Osteoblast (primary cell): Measurements from ENCODE around the gene PRXL2B. TPM values are rescaled to one million over a fixed set of nuclear protein-coding genes. Genes with fewer than 3 reads are reported as not detected.

Experiments used
- DNase-seq: peaks from one replicate; pipeline ENCODE4 v3.0.0; 2011; ENCODE audit warnings: low spot score, mixed read lengths; ENCODE audit not compliant: insufficient read length; ENCODE audit errors: missing footprints
- H2AFZ ChIP-seq: 2 replicates; pipeline ENCODE4 v1.6.0; 2011; ENCODE audit warnings: mild to moderate bottlenecking, low read length
- H3K27ac ChIP-seq: 2 replicates; pipeline ENCODE4 v1.5.1; 2011; ENCODE audit warnings: mild to moderate bottlenecking, low read depth, low read length, moderate library complexity
- H3K27me3 ChIP-seq: 2 replicates; pipeline ENCODE4 v1.6.0; 2012; ENCODE audit warnings: mild to moderate bottlenecking, control low read depth, inconsistent platforms, low read length, moderate library complexity; ENCODE audit not compliant: insufficient read depth
- H3K36me3 ChIP-seq: 2 replicates; pipeline ENCODE4 v1.5.1; 2011; ENCODE audit warnings: mild to moderate bottlenecking, low read length, control low read depth, moderate library complexity; ENCODE audit not compliant: insufficient read depth
- H3K4me1 ChIP-seq: 2 replicates; pipeline ENCODE4 v1.5.1; 2011; ENCODE audit warnings: mild to moderate bottlenecking, low read length, control low read depth, moderate library complexity; ENCODE audit not compliant: insufficient read depth
- H3K4me2 ChIP-seq: 2 replicates; pipeline ENCODE4 v1.6.0; 2011; ENCODE audit warnings: mild to moderate bottlenecking, low read length; ENCODE audit not compliant: insufficient read depth
- H3K4me3 ChIP-seq: fragments of 200-600 bp; sonication (generic); 3 replicates; pipeline ENCODE4 v1.5.1; 2012; ENCODE audit warnings: mild to moderate bottlenecking, low read length, inconsistent platforms; ENCODE audit not compliant: insufficient read depth
- H3K79me2 ChIP-seq: 2 replicates; pipeline ENCODE4 v1.6.0; 2012; ENCODE audit warnings: mild to moderate bottlenecking, low read length, control low read depth, inconsistent platforms; ENCODE audit not compliant: insufficient read depth
- H3K9me3 ChIP-seq: 2 replicates; pipeline ENCODE4 v1.5.1; 2011; ENCODE audit warnings: low read depth, low read length, control low read depth
- H4K20me1 ChIP-seq: 2 replicates; pipeline ENCODE4 v1.6.0; 2012; ENCODE audit warnings: mild to moderate bottlenecking, low read length, control low read depth; ENCODE audit not compliant: insufficient read depth
- total RNA-seq: library from RNA; depleted of rRNA; stranded (reverse); fragments of >200 nt; gene quantifications from 2 replicates; pipeline ENCODE4 v1.2.3, GENCODE V29; 2012
- TF ChIP-seq, protein P1 (sequence below): IDR thresholded peaks from 2 replicates; pipeline ENCODE4 v1.5.1; 2011; ENCODE audit warnings: mild to moderate bottlenecking, low read depth, low read length, moderate library complexity; ENCODE audit errors: extremely low read depth

PRXL2B gene
- total RNA-seq, 1 donor, result 8.0 TPM

GRCh38 chr1:2628191-2628932 is 41.8 kb downstream of the PRXL2B start:
- peak; percentile 46 for DNase-seq
- no peaks in the 10 kb centered on the region for H3K36me3 ChIP-seq
- H3K4me1 ChIP-seq, result no peaks in the 10 kb centered on the region
- no peak overlapping the region for H3K4me2 ChIP-seq
- H3K4me3 ChIP-seq, result no peak overlapping the region
- H3K27ac ChIP-seq, result no peak overlapping the region
- peaks cover 24% of the 10 kb centered on the region for H3K27me3 ChIP-seq
- no peaks in the 10 kb centered on the region for H3K9me3 ChIP-seq
- no peaks in the 10 kb centered on the region for H3K79me2 ChIP-seq
- no peaks in the 10 kb centered on the region for H4K20me1 ChIP-seq
- H2AFZ ChIP-seq, result no peak overlapping the region
- TF ChIP-seq, protein P1, sequence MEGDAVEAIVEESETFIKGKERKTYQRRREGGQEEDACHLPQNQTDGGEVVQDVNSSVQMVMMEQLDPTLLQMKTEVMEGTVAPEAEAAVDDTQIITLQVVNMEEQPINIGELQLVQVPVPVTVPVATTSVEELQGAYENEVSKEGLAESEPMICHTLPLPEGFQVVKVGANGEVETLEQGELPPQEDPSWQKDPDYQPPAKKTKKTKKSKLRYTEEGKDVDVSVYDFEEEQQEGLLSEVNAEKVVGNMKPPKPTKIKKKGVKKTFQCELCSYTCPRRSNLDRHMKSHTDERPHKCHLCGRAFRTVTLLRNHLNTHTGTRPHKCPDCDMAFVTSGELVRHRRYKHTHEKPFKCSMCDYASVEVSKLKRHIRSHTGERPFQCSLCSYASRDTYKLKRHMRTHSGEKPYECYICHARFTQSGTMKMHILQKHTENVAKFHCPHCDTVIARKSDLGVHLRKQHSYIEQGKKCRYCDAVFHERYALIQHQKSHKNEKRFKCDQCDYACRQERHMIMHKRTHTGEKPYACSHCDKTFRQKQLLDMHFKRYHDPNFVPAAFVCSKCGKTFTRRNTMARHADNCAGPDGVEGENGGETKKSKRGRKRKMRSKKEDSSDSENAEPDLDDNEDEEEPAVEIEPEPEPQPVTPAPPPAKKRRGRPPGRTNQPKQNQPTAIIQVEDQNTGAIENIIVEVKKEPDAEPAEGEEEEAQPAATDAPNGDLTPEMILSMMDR, result no peak

- no peak overlapping the region for H3K4me2 ChIP-seq
- no peak overlapping the region for H2AFZ ChIP-seq
- peaks cover 24% of the 10 kb centered on the region for H3K27me3 ChIP-seq
- DNase-seq, result peak; percentile 63
- no peaks in the 10 kb centered on the region for H4K20me1 ChIP-seq
- H3K4me1 ChIP-seq, result no peaks in the 10 kb centered on the region
- no peak overlapping the region for H3K4me3 ChIP-seq
- H3K79me2 ChIP-seq, result no peaks in the 10 kb centered on the region
- H3K27ac ChIP-seq, result no peak overlapping the region
- TF ChIP-seq, protein P1, result no peak
- no peaks in the 10 kb centered on the region for H3K36me3 ChIP-seq
- H3K9me3 ChIP-seq, result no peaks in the 10 kb centered on the region
These were observed 42.5 kb downstream of the PRXL2B start for GRCh38 chr1:2628933-2629626.

DNA sequence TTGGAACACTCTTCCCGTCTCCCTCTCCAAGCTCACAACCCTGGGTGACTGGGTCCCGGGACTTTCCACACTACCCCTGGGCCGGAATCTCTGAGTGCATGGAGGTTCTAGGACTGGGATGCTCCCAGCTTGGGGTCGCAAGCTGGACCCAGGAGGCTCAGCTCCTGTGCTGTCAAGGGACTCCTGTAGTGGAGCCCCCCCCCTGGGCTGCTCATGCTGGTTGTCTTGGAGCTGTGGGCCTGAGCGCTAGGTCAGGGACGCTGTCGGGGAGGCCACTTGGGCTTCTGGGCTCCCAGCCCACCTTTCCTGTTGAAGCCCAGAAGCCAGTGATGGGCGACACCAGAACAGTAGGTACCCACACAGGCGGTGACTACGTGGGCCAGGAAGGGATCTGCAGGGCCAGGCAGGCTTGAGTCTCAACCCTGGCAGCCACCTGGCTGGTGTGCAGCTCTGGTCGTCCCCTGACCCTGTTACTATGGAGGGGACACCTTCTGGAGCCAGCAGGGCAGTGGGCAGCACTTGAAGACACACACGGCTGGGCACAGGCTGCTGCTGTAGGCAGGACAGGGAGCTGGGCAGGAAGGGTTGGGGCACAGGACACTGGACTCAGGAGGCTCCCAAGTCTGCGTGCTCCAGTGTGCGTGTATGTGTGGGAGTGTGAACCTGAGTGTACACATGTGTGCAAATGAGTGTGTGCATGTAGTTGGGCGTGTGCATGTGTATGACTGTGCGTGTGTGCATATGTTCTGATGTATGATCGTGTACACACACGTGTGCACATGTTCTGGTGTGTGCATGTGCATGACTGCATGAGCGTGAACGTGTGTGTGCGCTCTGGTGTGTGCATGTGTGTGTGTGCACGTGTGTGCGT is 43.3 kb downstream of the PRXL2B start:
- Histone ChIP-seq H4K20me1 (no peaks in the 10 kb centered on the region), H3K36me3 (no peaks in the 10 kb centered on the region), H3K79me2 (no peaks in the 10 kb centered on the region), H3K9me3 (no peaks in the 10 kb centered on the region), H3K27me3 (peaks cover 24% of the 10 kb centered on the region), H3K4me1 (no peaks in the 10 kb centered on the region), H3K4me2 (no peak overlapping the region), H3K4me3 (no peak overlapping the region), H3K27ac (no peak overlapping the region), H2AFZ (no peak overlapping the region)
- DNase-seq, result peak; percentile 69
- TF ChIP-seq, protein P1, result no peak
